HG02970 (cell line): ENCODE results near the gene DKKL1.
A peak's percentile ranks its signal among the peaks of the same experiment; 100 is the strongest.

ENCODE experiments used
- ATAC-seq: cut with Tn5 transposase; IDR thresholded peaks from one replicate; pipeline ENCODE4 v1.9.1; 2021; ENCODE audit warnings: mild to moderate bottlenecking, moderate library complexity, moderate number of reproducible peaks; ENCODE audit not compliant: unreplicated experiment, low FRiP score

The DKKL1 gene

GRCh38 chr19:49337267-49338022, 26.2 kb upstream of the DKKL1 start:
- no peak for ATAC-seq

- ATAC-seq: no peak
Measured at GRCh38 chr19:49338023-49338677, 25.5 kb upstream of the DKKL1 start.

- ATAC-seq: no peak
Measured at GRCh38 chr19:49338691-49339300, 24.9 kb upstream of the DKKL1 start.

- ATAC-seq: no peak
Measured at GRCh38 chr19:49339301-49340068, 24.2 kb upstream of the DKKL1 start.

GRCh38 chr19:49340069-49340864, 23.4 kb upstream of the DKKL1 start:
- peak; percentile 71 for ATAC-seq

- ATAC-seq: no peak
Measured at GRCh38 chr19:49340865-49341718, 22.6 kb upstream of the DKKL1 start.

GRCh38 chr19:49342291-49342721, 21.4 kb upstream of the DKKL1 start:
- no peak for ATAC-seq

- ATAC-seq: no peak
Measured at GRCh38 chr19:49343123-49343522, 20.6 kb upstream of the DKKL1 start.

GRCh38 chr19:49344505-49345423, 18.9 kb upstream of the DKKL1 start:
- no peak for ATAC-seq

- no peak for ATAC-seq
Measured at GRCh38 chr19:49347191-49347590, 16.5 kb upstream of the DKKL1 start.

- no peak for ATAC-seq
Measured at GRCh38 chr19:49347835-49348234, 15.8 kb upstream of the DKKL1 start.

- ATAC-seq: no peak
Measured at GRCh38 chr19:49348305-49349189, 15.1 kb upstream of the DKKL1 start.

- no peak for ATAC-seq
Measured at GRCh38 chr19:49349567-49349966, 14.1 kb upstream of the DKKL1 start.

GRCh38 chr19:49355909-49356353, 7.7 kb upstream of the DKKL1 start:
- ATAC-seq: no peak

GRCh38 chr19:49356382-49356781, 7.3 kb upstream of the DKKL1 start:
- ATAC-seq: no peak

GRCh38 chr19:49357186-49357585, 6.5 kb upstream of the DKKL1 start:
- ATAC-seq: no peak
